NB4 (cell line): ENCODE data around the gene LCTL.

Experiments used
- DNase-seq: peaks from one replicate; pipeline ENCODE4 v3.0.0; 2010; ENCODE audit warnings: low read depth
- H3K4me3 ChIP-seq: one replicate; pipeline ENCODE4 v1.5.1; 2011; ENCODE audit warnings: mild to moderate bottlenecking, low read depth, low read length, moderate library complexity
- MYC ChIP-seq: IDR thresholded peaks from 2 replicates; pipeline ENCODE4 v1.6.1; 2011; ENCODE audit warnings: low read depth, low read length
- POLR2A ChIP-seq: IDR thresholded peaks from 2 replicates; pipeline ENCODE4 v1.6.1; 2011; ENCODE audit warnings: mild to moderate bottlenecking; ENCODE audit not compliant: insufficient read length; ENCODE audit errors: extremely low read depth
- TF ChIP-seq, protein P1 (sequence below): IDR thresholded peaks from one replicate; pipeline ENCODE4 v1.5.1; 2012; ENCODE audit warnings: low read depth, low read length
- TF ChIP-seq, protein P2 (sequence below): IDR thresholded peaks from 2 replicates; pipeline ENCODE4 v1.6.1; 2011; ENCODE audit warnings: low read depth, low read length

LCTL gene

DNA sequence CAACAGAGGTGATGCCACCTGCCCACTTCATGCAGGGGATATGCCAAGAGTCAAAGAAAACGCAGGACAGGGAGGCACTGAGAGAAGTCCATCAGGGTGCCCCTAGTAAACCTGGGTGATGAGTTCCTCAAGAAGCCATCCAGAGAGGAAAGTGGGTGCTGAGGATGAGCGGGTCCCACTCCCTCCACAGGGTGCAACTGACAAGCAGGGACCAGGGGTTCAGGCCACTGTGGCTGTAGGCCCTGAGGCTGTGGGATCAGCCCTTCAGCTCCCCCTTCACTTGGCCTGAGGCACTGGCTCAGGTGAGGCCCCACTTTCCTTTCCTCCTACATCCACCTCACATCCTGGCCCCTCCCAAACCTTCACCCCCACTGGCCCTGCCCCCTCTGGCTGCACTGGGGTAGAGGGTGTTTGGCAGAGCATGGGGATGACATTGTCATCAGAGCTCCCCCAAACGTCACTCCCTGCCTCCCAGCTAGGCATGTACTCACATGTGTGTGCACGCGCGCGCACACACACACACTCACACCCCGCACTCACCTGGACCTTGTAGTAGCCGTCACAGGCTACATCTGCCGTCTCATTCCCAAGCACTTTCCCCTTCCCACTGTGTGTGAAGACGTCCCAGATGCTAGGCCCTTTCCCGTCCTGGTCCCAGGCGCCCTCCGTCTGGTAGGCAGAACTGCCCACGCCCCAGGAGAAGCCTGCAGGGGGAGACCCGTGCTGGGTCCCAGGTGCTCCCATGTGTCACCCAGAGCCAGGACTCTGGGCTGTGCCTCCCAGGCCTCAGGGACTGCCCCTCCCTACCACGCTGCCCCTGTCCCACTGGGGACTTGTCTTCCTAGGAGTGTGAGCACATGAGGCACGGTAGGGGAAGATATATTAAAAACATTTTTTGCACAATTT lies 1.4 kb downstream of the LCTL start:
- no peak overlapping the region for H3K4me3 ChIP-seq
- DNase-seq = no peak
- TF ChIP-seq, protein P1, sequence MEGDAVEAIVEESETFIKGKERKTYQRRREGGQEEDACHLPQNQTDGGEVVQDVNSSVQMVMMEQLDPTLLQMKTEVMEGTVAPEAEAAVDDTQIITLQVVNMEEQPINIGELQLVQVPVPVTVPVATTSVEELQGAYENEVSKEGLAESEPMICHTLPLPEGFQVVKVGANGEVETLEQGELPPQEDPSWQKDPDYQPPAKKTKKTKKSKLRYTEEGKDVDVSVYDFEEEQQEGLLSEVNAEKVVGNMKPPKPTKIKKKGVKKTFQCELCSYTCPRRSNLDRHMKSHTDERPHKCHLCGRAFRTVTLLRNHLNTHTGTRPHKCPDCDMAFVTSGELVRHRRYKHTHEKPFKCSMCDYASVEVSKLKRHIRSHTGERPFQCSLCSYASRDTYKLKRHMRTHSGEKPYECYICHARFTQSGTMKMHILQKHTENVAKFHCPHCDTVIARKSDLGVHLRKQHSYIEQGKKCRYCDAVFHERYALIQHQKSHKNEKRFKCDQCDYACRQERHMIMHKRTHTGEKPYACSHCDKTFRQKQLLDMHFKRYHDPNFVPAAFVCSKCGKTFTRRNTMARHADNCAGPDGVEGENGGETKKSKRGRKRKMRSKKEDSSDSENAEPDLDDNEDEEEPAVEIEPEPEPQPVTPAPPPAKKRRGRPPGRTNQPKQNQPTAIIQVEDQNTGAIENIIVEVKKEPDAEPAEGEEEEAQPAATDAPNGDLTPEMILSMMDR = no peak
- no peak for TF ChIP-seq POLR2A
- no peak for TF ChIP-seq MYC
- TF ChIP-seq, protein P2, sequence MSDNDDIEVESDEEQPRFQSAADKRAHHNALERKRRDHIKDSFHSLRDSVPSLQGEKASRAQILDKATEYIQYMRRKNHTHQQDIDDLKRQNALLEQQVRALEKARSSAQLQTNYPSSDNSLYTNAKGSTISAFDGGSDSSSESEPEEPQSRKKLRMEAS = no peak

DNA sequence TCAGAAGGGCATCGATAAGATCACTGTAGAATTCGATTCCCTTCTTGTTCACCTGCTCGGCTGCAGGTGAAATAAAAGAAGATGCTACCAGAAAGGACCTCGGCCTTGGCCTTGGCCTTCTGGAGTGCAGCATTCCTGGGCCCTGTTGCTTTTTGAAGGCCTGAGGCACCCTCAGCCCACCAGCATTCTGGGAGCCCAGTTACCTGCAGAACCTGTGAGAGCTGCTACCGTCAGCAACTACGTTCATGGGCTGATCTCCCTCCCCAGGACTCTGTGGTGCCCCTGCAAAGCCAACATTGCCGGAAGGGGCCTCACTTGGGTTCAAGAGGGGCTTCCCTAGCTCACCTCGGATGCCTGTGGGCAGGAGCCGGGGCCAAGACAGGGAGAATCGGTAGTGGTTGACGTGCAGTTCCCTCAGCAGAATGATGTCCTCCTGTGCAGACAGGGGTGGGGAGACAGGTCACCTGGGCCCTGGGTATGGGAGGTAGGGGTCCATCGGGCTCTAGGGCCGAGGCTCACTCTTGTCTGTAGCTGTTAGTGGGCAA lies 2.2 kb downstream of the LCTL start:
- TF ChIP-seq, protein P1 = no peak
- TF ChIP-seq MYC = no peak
- no peak for DNase-seq
- no peak overlapping the region for H3K4me3 ChIP-seq

DNA sequence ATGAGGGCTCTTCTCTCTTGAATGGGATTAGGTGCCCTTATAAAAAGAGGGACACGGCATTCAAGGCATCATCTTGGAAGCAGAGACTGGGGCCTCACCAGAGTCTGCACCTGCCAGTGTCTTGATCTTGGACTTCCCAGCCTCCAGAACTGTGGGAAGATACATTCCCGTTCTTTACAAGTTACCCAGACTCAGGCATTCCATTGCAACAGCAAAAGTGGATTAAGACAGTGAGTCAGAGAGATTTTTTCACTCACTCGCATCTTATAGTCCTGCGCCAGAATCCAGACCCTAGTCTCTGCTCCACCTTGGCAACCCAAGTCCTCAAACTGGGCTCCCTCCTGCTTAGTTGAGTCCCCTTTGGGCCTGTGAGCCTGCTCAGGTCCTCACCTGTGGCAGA lies 2.7 kb downstream of the LCTL start:
- H3K4me3 ChIP-seq = no peak overlapping the region
- no peak for DNase-seq
- TF ChIP-seq MYC (no peak), POLR2A (no peak)
- TF ChIP-seq, protein P2 = no peak
- TF ChIP-seq, protein P1 = no peak

DNA sequence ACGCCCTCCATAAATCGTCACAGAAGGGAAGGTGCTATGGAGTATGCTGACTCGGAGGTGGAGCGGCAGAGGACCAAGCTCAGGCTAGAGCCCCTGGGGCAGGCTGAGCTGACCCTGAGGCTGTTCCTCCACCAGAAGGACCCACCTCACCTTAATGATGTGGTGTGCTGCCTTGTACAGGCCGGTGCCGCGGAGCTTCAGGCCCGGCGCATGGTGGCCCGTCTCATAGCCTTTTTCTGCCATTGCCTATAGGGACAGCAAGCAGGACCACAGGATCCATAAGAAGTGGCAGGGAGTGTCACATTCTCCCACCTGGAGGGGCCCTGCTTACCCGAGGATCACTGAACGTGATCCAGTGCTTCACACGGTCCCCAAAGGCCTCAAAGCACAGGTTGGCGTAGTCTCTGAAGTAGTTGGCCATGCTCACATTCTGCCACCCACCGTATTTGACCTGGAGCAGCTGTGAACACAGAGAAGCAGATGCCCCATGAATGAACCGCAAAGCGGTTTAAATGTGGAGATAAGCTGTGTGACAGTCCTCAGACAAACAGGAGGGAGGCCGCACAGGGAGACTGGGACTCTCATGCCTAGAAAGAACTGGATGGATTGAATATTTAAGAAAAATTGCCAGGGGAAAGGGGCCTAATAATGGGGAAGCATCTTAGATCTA lies 4.8 kb downstream of the LCTL start:
- no peak overlapping the region for H3K4me3 ChIP-seq
- TF ChIP-seq, protein P2 = no peak
- TF ChIP-seq POLR2A = no peak
- TF ChIP-seq MYC = no peak
- TF ChIP-seq, protein P1 = no peak
- DNase-seq = no peak

DNA sequence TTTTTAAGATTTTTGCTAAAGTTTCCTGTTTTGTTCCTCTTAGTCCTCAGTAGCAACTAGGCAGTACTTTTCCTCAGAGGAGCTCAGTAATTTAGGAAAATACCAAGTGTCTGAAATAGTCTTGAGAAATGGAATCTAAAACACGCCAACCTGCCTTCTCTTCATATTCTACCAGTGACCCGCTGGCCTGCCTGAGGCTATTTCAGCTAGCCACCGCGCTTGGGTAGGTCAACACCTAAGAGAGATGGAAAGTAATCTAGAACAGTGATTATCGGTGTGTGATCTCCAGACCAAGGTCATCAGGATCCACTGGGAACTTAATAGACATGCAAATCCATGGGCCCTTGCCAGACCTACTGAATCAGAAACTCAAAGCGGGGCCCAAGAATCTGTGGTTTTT lies 7.5 kb downstream of the LCTL start:
- DNase-seq = no peak
- TF ChIP-seq MYC = no peak
- TF ChIP-seq POLR2A = no peak
- TF ChIP-seq, protein P2 = no peak
- TF ChIP-seq, protein P1 = no peak
- H3K4me3 ChIP-seq = no peak overlapping the region
